OCI-LY7 (cell line): ENCODE measurements around the gene STAT1. TPM values are rescaled to one million over a fixed set of nuclear protein-coding genes. Genes with fewer than 3 reads are reported as not detected.

Experiments
- BruUV-seq: library from RNA; stranded (reverse); fragments of 400-500 nt; replicated peaks from 2 replicates; lab custom pipeline; 2021; lab: Mats Ljungman, UMichigan
- CTCF ChIA-PET: fragments of 300-600 bp; sonication (Branson Sonifier 250); formaldehyde crosslinking; loops from one replicate; lab custom pipeline; 2022; ENCODE audit warnings: antibody characterized with exemption; ENCODE audit not compliant: unreplicated experiment; lab: Charles Lee
- POLR2A ChIA-PET: fragments of 300-600 bp; sonication (Branson Sonifier 250); formaldehyde crosslinking; loops from one replicate; lab custom pipeline; 2022; ENCODE audit warnings: antibody characterized with exemption; lab: Charles Lee
- DNase-seq: peaks from one replicate; pipeline ENCODE4 v3.0.0-alpha.2; 2015; ENCODE audit warnings: low spot score
- H2AFZ ChIP-seq: fragments of 200-600 bp; sonication (generic), shearing (Covaris generic); 2 replicates; pipeline ENCODE4 v1.6.1; 2014; ENCODE audit warnings: mild to moderate bottlenecking, antibody characterized with exemption, low read length, moderate library complexity
- H3K27ac ChIP-seq: fragments of 200-600 bp; sonication (generic); 2 replicates; pipeline ENCODE4 v1.5.1; 2014; ENCODE audit warnings: mixed run types, low read depth, mild to moderate bottlenecking, moderate library complexity, low read length, inconsistent platforms; ENCODE audit not compliant: poor library complexity, severe bottlenecking
- H3K36me3 ChIP-seq: fragments of 200-600 bp; sonication (generic); 2 replicates; pipeline ENCODE4 v1.6.1; 2014; ENCODE audit warnings: mild to moderate bottlenecking, antibody characterized with exemption, low read length, moderate library complexity, mixed read lengths; ENCODE audit not compliant: insufficient read depth
- H3K4me1 ChIP-seq: fragments of 200-600 bp; sonication (generic); 2 replicates; pipeline ENCODE4 v1.5.1; 2014; ENCODE audit warnings: mild to moderate bottlenecking, low read length; ENCODE audit not compliant: insufficient read depth, poor library complexity, severe bottlenecking
- H3K4me2 ChIP-seq: fragments of 200-600 bp; sonication (generic); 2 replicates; pipeline ENCODE4 v1.6.1; 2014; ENCODE audit warnings: mild to moderate bottlenecking, low read length
- H3K4me3 ChIP-seq: fragments of 200-600 bp; sonication (generic); 2 replicates; pipeline ENCODE4 v1.5.1; 2014; ENCODE audit warnings: mild to moderate bottlenecking, low read depth, low read length; ENCODE audit not compliant: poor library complexity, severe bottlenecking
- H3K79me2 ChIP-seq: fragments of 200-600 bp; sonication (generic); 2 replicates; pipeline ENCODE4 v1.6.1; 2016; ENCODE audit warnings: low read depth, mild to moderate bottlenecking, low read length, moderate library complexity, mixed read lengths; ENCODE audit not compliant: insufficient read depth
- H3K9me2 ChIP-seq: fragments of 200-600 bp; sonication (generic); 2 replicates; pipeline ENCODE4 v1.6.1; 2016; ENCODE audit warnings: mild to moderate bottlenecking, low read length, mixed read lengths; ENCODE audit not compliant: insufficient read depth
- H3K9me3 ChIP-seq: fragments of 200-600 bp; sonication (generic); 2 replicates; pipeline ENCODE4 v1.6.1; 2014; ENCODE audit warnings: mild to moderate bottlenecking, mixed run types, low read length, mixed read lengths
- H4K20me1 ChIP-seq: fragments of 200-600 bp; sonication (generic); 2 replicates; pipeline ENCODE4 v1.6.1; 2014; ENCODE audit warnings: mild to moderate bottlenecking, antibody characterized with exemption, low read length, moderate library complexity, mixed read lengths; ENCODE audit not compliant: insufficient read depth
- CTCF ChIP-seq: fragments of 200-600 bp; sonication (generic); conservative IDR thresholded peaks from 2 replicates; pipeline ENCODE4 v1.5.1; 2014; ENCODE audit warnings: mild to moderate bottlenecking, antibody characterized with exemption, low read length, moderate library complexity, mixed read lengths
- EZH2phosphoT487 ChIP-seq: fragments of 200-600 bp; sonication (generic); IDR thresholded peaks from 2 replicates; pipeline ENCODE4 v1.6.1; 2018; ENCODE audit warnings: low read depth, borderline replicate concordance, mild to moderate bottlenecking, mixed run types, antibody characterized with exemption, low read length, moderate library complexity, mixed read lengths
- intact Hi-C: fragments of 100-400 bp; cut with micrococcal nuclease; formaldehyde crosslinking; loops from one replicate; pipeline ENCODE4 v1.10.0; 2022; ENCODE audit not compliant: unreplicated experiment
- total RNA-seq, 2 experiments: library from RNA; depleted of rRNA in 1 of 2; stranded (reverse); fragments of >200 nt in 1 of 2; shearing (Covaris generic) in 1 of 2; gene quantifications; 2 replicates each; pipeline ENCODE4 v1.2.3, GENCODE V29; 2014 to 2022

The STAT1 gene
- total RNA-seq, 2 experiments from 2014 or later = 23.0 to 23.1 TPM

- CTCF ChIA-PET = no interaction called here
These were observed 73.5 kb downstream of the STAT1 start for GRCh38 chr2:190940454-190940853.

GRCh38 chr2:190938771-190939335, 75.1 kb downstream of the STAT1 start:
- Histone ChIP-seq H3K4me2 (no peak overlapping the region), H3K4me3 (no peak overlapping the region), H3K9me2 (no peaks in the 10 kb centered on the region), H3K79me2 (no peaks in the 10 kb centered on the region), H2AFZ (no peak overlapping the region), H3K27ac (no peak overlapping the region), H3K36me3 (peaks cover 4% of the 10 kb centered on the region; the same call in 1 of the 2 replicates), H3K4me1 (no peaks in the 10 kb centered on the region), H4K20me1 (no peaks in the 10 kb centered on the region), H3K9me3 (no peaks in the 10 kb centered on the region)
- DNase-seq = no peak
- ChIA-PET POLR2A (interaction anchor here (1.7 kb wide), 1 partner anchor 9 kb away, joined by 4 read pairs; no protein-coding TSS in a partner anchor), CTCF (no interaction called here)
- BruUV-seq = no TSS peak
- no peak for TF ChIP-seq EZH2phosphoT487
- no peak for TF ChIP-seq CTCF
- intact Hi-C loops = no loop called here

More at GRCh38 chr2:190940454-190940853, 73.5 kb downstream of the STAT1 start:
- Histone ChIP-seq H3K4me1 (no peaks in the 10 kb centered on the region), H4K20me1 (no peaks in the 10 kb centered on the region), H3K79me2 (no peaks in the 10 kb centered on the region), H3K36me3 (peaks cover 3% of the 10 kb centered on the region; the same call in 1 of the 2 replicates), H3K9me2 (no peaks in the 10 kb centered on the region), H3K4me2 (no peak overlapping the region), H3K9me3 (no peaks in the 10 kb centered on the region), H3K4me3 (no peak overlapping the region), H3K27ac (no peak overlapping the region), H2AFZ (no peak overlapping the region)
- DNase-seq = no peak
- BruUV-seq = no TSS peak
- TF ChIP-seq EZH2phosphoT487 (no peak), CTCF (no peak)
- intact Hi-C loops = no loop called here
- POLR2A ChIA-PET = no interaction called here

- Histone ChIP-seq H3K4me1 (no peaks in the 10 kb centered on the region), H2AFZ (no peak overlapping the region), H3K36me3 (peaks cover 30% of the 10 kb centered on the region), H3K4me3 (no peak overlapping the region), H3K4me2 (no peak overlapping the region), H3K9me2 (no peaks in the 10 kb centered on the region), H3K27ac (no peak overlapping the region), H3K9me3 (no peaks in the 10 kb centered on the region), H4K20me1 (no peaks in the 10 kb centered on the region), H3K79me2 (no peaks in the 10 kb centered on the region)
- no TSS peak for BruUV-seq
- intact Hi-C loops = no loop called here
- TF ChIP-seq EZH2phosphoT487 (no peak), CTCF (no peak)
- DNase-seq = no peak
- POLR2A ChIA-PET = interaction anchor here (1.0 to 1.3 kb wide), 3 partner anchors 11 to 48 kb away, joined by 3 to 5 read pairs (median 4); no protein-coding TSS in a partner anchor
- CTCF ChIA-PET = no interaction called here
These were observed 78.9 kb downstream of the STAT1 start for GRCh38 chr2:190935054-190935453.
